A549 (cell line): ENCODE measurements around the gene ITGA11.

Experiments used
- CBX2 ChIP-seq: fragments of 200-600 bp; sonication (generic); IDR thresholded peaks from 2 replicates; pipeline ENCODE4 v1.6.1; 2016; ENCODE audit warnings: low read depth, mild to moderate bottlenecking, borderline replicate concordance
- CTCF ChIP-seq: fragments of >200 bp; sonication (Bioruptor Twin); formaldehyde crosslinking; IDR thresholded peaks from 3 replicates; pipeline ENCODE4 v1.5.1; 2016
- EP300 ChIP-seq, 2 experiments: fragments of >200 bp; sonication (Bioruptor Twin); formaldehyde crosslinking; IDR thresholded peaks; 2 replicates in 1 of 2; 3 replicates in 1 of 2; pipeline ENCODE4 v1.6.1; 2016 to 2017
- MAFK ChIP-seq: fragments of 450-650 bp; IDR thresholded peaks from 2 replicates; pipeline ENCODE4 v1.6.1; 2014; ENCODE audit not compliant: partially characterized antibody
- MAZ ChIP-seq: fragments of 150-350 bp; IDR thresholded peaks from 2 replicates; pipeline ENCODE4 v1.6.1; 2014; ENCODE audit warnings: antibody characterized with exemption, low read depth, low read length, borderline replicate concordance
- PHF8 ChIP-seq: fragments of 200-600 bp; sonication (generic); IDR thresholded peaks from 2 replicates; pipeline ENCODE4 v1.6.1; 2016; ENCODE audit warnings: low read depth, mild to moderate bottlenecking, antibody characterized with exemption, moderate library complexity, borderline replicate concordance
- POLR2A ChIP-seq: IDR thresholded peaks from 2 replicates; pipeline ENCODE4 v1.6.1; 2012; ENCODE audit warnings: mild to moderate bottlenecking, low read length
- POLR2AphosphoS2 ChIP-seq: conservative IDR thresholded peaks from 2 replicates; pipeline ENCODE4 v1.6.1; 2012; ENCODE audit warnings: low read length, improper control_type of control experiment, inconsistent platforms
- RAD21 ChIP-seq, 2 experiments: fragments of >200 bp in 1 of 2; sonication (Bioruptor Twin) in 1 of 2; formaldehyde crosslinking in 1 of 2; IDR thresholded peaks in 1 of 2; conservative IDR thresholded peaks in 1 of 2; 2 replicates in 1 of 2; 3 replicates in 1 of 2; pipeline ENCODE4 v1.6.1; 2012 to 2018; ENCODE audit warnings: inconsistent platforms in 1 of 2
- REST ChIP-seq: fragments of 200-600 bp; sonication (generic); IDR thresholded peaks from 2 replicates; pipeline ENCODE4 v1.6.1; 2016; ENCODE audit warnings: antibody characterized with exemption, mild to moderate bottlenecking, moderate library complexity
- SMC3 ChIP-seq: fragments of >200 bp; sonication (Bioruptor Twin); formaldehyde crosslinking; IDR thresholded peaks from 3 replicates; pipeline ENCODE4 v1.6.1; 2018; ENCODE audit warnings: inconsistent platforms
- SREBF2 ChIP-seq: fragments of 450-650 bp; IDR thresholded peaks from 2 replicates; pipeline ENCODE4 v1.6.1; 2014; ENCODE audit warnings: mild to moderate bottlenecking, moderate library complexity
- ZFP36 ChIP-seq: fragments of 450-650 bp; IDR thresholded peaks from 2 replicates; pipeline ENCODE4 v1.6.1; 2014; ENCODE audit warnings: borderline replicate concordance; ENCODE audit not compliant: partially characterized antibody

GRCh38 chr15:68256675-68257450 is 175.1 kb downstream of the ITGA11 start:
- no peak for TF ChIP-seq CTCF
- 0 out of 5 replicates have a peak, but pooled peaks of 1 of the 2 experiments have one; percentile 20 for TF ChIP-seq RAD21 (conservative IDR thresholded peaks at IDR 0.05 in 1 of 2, IDR thresholded peaks at IDR 0.05 in 1 of 2)
- peak; percentile 21; the same call in 1 of the 2 replicates for TF ChIP-seq POLR2A
- TF ChIP-seq MAZ, result no peak
- no peak for TF ChIP-seq ZFP36
- no peak for TF ChIP-seq POLR2AphosphoS2
- no peak for TF ChIP-seq SMC3
- TF ChIP-seq PHF8, result no peak
- no peak for TF ChIP-seq SREBF2
- TF ChIP-seq EP300 (IDR thresholded peaks at IDR 0.05), result no peak
- no peak for TF ChIP-seq CBX2
- no peak for TF ChIP-seq MAFK
- TF ChIP-seq REST, result no peak
